HG03442 (cell line): ENCODE measurements around the gene LUC7L3.
"Not testable (repeated sequence)": the region's sequence is repeated elsewhere in the genome, so short reads cannot be mapped to it uniquely, and the experiment has no call there.

Experiments used
- ATAC-seq: cut with Tn5 transposase; IDR thresholded peaks from one replicate; pipeline ENCODE4 v1.9.1; 2021; ENCODE audit warnings: mild to moderate bottlenecking, moderate library complexity; ENCODE audit not compliant: unreplicated experiment

The LUC7L3 gene

DNA sequence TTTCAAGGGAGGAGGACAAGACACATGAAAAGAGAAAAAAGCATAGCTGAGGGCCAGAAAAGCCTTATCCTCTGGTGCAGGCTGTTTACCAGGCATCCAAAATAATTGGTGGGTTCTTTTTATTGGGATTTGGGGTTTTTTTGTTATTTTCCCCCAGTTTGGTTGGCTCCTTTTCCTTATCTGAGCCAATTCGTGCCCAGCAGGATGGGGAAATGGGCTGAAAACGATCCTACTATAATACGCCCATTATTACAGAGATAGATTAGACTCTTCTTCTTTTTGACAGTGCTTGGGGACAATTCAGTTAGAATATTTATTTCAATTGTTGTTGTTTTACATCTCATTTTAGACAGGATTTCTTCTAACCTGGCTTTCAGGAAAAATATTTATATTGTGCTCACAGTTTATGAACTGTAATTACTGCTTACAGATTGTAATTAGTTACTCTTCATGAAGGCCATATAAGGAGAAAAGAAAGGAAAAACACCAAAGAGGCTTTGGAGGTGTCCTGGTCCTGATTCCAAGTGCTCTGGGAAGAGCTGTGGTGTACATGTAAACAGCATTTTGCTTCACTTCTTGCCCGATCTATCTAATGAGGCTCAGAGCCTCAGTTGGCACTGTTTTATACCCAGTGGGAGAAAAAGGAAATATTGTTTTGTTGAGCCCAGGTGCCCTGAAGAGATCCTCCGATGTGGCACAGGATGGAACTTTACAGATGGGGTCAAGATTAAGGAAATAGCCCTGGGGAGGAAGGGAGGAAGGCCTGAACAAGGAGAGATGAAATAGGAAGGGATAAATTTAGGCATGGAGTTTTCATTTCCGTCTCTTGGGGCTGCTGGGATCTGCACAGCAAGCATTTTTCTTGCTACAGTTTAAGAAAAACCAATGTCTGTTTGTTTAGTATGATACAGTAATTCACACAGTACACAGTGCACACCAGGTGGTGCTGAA, 11.1 kb upstream of the LUC7L3 start:
- peak; percentile 3 for ATAC-seq

DNA sequence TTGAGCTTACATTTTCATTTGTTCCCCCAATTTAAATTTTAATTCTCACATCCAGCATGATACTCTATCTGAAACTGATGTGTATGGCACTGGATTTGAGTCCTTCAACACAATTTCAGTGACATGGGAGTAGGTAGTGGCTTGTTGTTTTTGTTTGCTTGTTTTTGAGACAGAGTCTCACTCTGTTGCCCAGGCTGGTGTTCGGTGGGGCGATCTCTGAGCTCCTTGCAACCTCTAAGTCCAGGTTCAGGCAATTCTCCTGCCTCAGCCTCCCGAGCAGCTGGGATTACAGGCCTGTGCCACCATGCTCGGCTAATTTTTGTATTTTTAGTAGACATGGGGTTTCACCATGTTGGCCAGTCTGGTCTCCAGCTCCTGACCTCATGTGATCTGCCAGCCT, 10.3 kb upstream of the LUC7L3 start:
- not testable (repeated sequence) for ATAC-seq

DNA sequence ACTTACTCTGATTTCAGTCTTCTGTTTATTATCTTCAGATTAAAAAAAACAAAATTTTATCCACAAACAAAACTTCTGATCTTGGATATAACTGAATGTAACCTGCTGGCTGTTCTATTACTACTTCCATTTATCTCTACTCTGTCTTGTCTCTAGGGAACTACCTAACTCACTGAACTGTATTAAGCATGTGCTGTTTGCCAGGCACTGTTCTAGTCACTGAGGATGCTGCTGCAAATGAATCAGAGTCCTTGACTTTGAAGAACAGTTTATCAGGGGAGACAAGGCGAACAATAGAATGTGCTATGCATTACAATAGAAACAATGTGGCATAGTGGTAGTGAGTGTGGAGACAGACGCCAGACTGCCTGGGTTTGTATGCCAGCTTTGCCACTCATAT, 9.4 kb upstream of the LUC7L3 start:
- ATAC-seq: no peak

DNA sequence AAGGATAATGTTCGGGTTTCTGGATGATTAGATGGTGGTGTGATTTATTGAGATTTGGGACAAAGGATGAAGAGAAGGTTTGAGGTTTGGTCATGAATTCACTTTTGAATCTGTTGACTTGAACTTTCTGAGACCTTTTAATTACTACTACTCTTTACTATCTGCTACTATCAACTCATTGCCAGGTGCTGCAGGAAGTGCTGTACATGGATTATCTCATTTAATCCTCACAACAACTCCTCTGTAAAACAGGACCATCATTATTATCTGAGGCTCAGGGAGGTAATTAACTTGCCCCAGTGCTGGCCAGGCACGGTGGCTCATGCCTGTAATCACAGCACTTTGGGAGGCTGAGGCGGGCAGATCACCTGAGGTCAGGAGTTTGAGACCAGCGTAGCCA, 8.8 kb upstream of the LUC7L3 start:
- no peak for ATAC-seq

DNA sequence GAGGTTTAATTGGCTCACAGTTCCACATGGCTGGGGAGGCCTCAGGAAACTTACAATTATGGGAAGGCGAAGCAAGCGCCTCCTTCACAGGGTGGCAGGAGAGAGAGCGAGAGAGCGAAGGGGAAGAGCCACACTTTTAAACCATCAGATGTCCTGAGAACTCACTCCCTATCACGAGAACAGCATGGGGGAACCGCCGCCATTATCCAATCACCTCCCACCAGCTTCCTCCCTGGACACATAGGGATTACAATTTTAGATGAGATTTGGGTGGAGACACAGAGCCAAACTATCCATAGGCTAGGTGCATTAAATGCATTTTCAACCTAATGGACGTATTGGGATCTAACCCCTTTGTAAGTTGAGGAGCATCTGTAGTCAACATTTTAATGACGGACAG, 6.8 kb upstream of the LUC7L3 start:
- no peak for ATAC-seq

DNA sequence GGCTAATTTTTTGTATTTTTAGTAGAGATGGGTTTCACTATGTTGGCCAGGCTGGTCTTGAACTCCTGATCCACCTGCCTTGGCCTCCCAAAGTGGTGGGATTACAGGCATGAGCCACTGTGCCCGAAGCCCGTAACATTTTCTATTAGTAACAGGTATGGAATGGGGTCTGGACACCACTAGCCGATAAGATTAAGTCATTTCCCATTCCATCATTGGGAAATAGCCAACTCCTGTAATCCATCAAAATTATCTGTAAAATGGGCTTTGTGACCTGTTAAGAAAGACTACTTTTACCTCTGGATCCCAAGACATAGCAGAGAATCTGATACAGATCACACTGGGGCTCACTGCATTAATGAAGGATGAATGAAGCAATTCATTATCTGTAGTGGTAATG, 3.9 kb upstream of the LUC7L3 start:
- ATAC-seq: no peak

DNA sequence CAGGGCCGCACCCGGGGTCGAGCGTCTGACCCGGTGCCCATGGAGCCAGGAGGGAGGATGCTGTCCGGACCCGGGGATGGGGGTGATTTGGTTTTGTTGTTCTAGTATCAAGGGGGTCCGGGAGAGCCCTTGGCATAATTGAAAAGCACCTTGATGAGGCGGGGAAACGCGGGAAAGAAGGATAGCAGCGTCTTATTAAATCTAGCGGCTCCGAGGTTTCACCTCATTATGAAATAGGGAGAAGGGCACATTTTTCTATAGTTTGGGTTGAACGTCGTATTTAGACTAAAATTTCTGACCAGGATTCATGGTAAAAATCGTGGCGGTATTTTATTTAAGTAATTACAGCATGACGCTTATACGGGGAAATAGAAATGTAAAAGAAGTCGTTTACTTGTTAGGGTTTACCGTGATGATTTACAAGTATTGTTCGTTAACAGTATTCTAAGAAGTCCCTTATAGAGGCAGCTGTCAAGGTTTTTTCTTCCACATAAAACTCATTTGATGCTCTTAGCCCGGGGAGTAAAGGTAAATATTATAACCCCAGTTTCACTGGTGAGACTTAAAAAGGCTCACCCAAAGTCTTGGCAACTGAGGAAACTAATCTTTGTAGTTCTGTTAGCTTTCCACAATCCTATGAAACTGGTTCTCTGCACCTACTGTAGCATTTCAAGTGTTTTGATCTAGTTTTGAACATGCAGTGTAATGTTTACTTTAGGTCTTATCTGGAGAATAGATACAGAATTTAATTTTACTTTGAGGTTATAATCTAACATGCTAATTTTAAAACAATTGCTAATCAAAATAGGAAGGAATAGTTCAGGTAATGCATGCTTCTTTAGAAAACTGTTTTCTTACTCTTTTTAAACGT, 756 bp downstream of the LUC7L3 start:
- ATAC-seq: no peak

DNA sequence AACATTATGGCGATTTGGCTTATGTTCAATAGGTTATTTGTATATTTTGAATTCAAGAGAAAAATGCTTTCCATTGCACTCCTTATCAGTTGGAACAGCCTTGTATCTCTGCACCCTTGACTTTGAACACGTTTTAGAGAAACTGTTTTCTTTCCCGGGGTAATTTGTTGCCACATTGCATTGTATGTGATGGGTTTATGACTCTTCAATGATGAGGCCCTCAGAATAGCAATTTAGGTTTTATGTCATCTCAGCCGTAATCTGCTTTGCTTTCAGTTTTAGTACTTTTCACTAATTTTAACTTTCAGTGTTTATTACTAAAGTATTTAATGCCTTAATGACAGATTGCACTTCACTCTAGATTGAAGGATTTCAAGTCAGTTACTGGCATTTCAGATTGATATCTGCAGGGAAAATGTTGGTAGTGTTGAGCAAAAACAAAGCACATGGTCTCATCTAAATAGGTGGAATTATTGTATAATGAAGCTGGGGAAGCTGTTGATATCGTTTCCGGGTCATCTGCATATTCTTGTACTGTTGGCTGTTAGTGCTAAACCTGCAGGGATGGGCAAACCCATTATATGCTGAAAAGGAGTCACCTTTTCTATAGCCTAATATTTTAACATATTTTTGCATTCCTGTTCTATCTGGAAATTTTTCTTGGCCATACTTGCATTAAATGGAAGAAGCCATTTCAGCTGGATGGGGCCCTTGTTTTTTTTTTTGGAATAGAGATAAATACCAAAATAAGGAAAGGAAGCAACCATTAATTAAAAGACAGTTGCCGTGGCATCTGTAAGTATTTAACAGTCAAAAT, 2.0 kb downstream of the LUC7L3 start:
- no peak for ATAC-seq

DNA sequence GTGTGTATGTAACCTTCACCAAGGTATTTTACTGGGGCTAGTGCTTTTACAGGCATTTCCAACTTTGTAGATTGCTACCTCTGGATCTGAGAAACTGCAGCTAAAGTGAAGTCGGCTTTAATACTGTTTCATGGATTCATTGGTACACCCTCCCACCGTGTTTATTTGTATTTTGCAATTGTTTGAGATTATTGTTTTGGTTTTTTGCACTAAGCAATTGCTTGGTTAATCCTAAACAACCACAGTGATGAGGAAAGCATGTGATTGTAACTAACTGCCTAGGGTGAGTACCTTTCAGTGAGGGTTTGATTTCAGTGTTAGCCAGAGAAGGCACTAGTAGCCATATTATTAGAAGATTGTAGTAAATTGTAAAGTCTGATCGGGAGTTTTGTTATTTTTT, 3.3 kb downstream of the LUC7L3 start:
- no peak for ATAC-seq

DNA sequence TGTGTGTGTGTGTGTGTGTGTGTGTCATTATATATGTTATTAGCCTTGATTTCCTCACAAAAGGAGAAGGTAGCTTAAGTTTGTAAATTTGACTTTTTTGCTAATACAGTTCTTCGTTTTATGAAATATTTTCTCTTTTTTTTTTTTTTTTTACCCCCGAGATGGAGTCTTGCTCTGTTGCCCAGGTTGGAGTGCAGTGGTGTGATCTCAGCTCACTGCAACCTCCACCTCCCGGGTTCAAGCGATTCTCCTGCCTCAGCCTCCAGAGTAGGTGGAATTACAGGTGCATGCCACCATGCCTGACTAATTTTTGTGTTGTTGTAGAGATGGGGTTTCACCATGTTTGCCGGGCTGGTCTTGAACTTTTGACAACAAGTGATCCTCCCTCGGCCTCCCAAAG, 5.2 kb downstream of the LUC7L3 start:
- ATAC-seq: not testable (repeated sequence)

DNA sequence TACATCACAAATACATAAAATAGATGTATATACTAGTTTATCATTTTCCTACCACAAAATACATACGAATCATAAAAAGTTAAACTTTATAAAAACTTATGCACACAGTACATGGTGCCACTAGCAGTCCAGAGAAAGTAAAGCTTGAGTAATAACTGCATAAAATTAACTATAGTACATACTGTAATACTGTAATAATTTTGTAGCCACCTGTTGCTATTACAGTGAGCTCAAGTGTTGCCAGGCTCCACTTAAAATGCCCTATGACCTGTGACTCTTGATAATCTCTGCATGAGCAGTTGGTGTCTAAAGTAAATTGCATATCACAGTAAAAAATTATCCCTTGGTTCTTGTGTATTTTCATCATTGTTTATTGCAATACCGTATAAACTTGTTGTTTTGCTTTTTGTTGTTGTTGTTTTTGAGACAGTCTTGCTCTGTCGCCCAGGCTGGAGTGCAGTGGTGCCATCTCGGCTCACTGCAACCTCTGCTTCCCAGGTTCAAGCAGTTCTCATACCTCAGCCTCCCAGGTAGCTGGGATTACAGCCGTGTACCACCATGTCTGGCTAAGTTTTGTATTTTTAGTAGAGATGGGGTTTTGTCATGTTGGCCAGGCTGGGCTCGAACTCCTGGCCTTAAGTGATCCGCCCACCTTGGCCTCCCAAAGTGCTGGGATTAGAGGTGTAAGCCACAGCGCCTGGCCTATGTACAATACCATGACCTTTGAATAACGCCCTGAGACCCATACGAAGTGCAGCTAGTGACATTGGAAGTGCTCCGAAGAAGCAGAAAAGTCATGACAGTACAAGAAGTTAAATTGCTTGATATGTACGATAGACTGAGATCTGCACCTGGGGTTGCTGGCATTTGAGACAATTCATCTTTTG, 6.6 kb downstream of the LUC7L3 start:
- no peak for ATAC-seq

DNA sequence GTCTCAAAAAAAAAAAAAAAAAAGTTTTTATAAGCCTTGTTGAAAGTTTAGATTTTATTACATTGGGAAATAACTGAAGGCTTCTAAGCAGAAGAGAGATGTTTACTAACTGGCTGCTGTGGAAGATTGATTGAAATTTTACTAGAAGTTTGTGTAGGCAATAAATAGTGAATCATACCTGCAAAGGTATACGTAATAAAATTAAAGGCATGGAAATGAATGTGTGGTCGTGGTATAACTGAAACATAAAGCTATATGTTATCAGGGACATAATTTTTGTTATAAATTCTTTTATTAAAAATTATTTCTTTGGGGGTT, 8.7 kb downstream of the LUC7L3 start:
- ATAC-seq: no peak

DNA sequence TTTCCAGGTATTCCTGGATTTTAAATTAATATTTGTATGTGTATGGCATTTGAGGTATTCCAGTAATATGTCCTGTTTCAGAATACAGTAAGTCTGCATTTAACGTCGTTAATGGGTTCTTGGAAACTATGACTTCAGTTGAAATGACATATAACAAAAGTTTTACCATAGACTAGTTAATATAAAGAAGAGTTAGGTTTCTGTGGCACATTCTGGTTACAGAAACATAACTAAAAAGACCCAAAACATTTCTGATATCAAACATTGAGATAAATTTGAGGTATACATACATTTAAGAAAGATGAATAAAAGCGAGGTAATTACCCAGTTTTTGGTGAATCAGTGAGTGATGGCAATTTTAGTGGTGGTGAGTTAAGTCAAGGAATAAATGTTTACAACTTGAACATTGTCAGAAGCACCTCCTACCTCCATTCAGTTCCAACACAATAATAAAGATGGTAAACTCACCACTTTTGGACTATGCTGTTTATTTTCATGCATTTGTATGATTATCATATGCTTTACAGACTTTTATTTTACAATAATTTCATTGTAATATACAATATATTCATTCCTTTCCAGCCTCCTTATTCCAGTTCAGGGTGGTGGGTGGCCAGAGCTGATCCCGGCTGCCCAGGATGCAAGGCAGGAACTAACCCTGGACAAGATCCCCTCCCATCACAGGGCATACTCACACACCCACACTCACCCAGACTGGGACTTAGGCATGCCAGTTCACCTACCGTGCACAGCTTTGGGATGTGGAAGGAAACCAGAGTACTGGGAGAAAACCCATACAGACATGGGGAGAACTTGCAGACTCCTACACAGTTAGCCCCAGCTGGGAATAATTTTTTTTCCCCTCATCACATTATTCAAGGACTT, 9.7 kb downstream of the LUC7L3 start:
- ATAC-seq: no peak

DNA sequence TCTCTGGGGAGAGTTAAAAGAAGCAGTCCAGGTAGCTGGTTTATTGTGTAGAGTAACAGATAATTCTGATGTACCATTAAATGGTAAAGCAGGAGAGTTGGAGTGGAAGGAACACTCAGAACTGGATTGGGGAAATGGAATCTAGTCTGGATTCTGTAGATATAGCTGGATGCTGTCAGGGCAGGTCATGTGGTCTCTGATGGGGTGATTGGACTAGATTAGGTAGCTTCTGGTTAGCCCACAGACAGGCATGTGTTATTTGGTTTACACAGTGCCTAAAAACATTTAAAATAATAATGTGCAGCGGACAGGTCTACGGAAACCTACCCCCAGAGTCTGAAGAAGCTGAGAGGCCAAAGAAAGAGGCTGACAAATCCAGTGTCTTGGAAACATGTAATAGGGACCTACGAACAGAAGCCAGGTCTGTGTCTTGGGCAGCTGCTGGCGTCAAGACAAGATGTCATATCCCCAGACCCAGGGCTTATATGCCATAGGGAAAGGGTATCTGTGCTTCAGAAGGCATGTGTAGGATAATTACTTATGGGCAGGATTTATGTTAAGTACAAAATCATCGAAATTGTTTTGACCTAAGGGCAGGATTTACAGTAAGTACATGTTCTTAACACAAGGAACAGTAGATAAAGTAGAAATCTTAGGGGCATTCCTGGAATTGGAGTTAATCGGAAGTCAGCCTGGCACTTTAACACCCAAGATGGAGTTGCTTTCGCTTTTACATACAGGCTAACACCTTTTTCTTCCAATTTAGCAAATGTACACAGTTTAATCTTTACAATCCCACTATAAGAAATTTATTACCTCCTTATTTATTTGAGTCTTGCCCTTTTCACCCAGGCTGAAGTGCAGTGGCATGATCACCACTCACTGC, 12.4 kb downstream of the LUC7L3 start:
- ATAC-seq: no peak

DNA sequence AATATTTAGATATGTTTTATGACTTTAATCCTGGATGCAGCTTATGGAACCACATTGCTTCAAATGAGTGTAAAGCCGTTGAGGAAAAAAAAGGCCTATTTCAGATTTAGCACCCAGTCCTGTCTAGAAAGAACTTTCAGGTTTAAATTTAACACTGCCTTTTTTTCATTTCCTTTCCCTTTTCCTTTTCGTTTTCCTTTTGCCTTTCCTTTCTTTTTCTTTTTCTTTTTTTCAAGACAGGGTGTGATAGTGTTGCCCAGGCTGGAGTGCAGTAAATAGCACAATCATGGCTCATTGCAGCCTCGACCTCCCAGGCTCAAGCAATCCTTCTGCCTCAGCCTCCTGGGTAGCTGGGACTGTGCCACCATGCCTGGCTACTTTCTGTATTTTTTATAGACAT, 15.9 kb downstream of the LUC7L3 start:
- no peak for ATAC-seq

DNA sequence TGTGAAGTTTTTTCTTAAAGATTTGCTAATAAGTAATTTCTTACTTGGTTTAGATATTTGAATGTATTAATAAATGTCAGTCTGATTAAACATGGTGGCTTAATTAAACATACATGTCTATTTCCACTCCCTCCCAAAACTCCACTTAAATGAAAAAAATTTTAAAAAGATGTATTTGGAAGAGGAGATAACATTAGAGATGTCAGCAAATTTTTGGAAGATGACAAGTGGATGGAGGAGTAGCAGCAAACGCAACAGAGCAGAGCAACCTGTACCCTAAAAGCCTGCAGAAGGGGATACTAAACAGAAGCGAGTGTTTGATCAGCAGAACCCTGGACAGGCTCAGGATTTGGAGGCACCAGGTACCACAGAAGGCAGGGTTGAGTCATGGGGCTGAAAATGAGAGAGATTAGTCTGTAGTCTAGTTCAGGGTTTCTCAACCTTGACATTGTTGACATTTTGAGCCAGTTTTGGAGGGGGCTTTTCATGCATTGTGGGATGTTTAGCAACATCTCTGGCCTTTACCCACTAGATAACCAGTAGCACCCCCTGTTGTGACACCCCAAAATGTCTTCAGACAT, 17.8 kb downstream of the LUC7L3 start:
- no peak for ATAC-seq

DNA sequence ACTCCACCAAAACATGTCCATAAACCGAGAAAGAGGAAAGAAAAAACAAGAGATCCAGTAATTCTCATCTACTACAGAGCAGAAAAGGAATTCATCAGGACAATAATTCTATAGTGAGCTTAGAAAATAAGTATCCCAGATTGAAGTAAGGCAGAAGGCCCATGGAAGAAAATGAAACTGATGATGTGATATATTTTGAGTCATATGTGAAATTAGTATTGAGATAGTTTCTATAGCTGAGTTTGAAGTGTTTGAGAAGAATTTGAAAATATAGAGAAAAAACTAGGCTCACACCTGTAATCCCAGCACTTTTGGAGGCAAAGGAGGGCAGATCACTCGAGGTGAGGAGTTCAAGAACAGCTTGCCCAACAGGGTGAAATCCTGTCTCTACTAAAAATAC, 19.7 kb downstream of the LUC7L3 start:
- ATAC-seq: no peak

DNA sequence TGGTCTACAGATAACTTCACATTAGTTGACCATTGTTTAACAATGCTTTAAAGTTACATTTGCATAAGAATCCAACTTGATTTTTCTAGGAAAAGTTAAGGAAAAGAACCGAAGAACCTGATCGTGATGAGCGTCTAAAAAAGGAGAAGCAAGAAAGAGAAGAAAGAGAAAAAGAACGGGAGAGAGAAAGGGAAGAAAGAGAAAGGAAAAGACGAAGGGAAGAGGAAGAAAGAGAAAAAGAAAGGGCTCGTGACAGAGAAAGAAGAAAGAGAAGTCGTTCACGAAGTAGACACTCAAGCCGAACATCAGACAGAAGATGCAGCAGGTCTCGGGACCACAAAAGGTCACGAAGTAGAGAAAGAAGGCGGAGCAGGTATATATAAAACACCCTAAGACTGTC, 26.2 kb downstream of the LUC7L3 start:
- no peak for ATAC-seq
